HepG2 (cell line): ENCODE measurements around the gene COG4.
A peak's percentile ranks its signal among the peaks of the same experiment; 100 is the strongest.

Experiments
- CENPX ChIP-seq: sonication (generic); formaldehyde crosslinking; IDR thresholded peaks from 2 replicates; pipeline ENCODE4 v1.9.0; 2021; ENCODE audit warnings: mild to moderate bottlenecking, missing genetic modification reagents, moderate library complexity
- PAWR ChIP-seq: sonication (generic); formaldehyde crosslinking; IDR thresholded peaks from 2 replicates; pipeline ENCODE4 v1.4.0; 2020; ENCODE audit warnings: missing genetic modification reagents, mild to moderate bottlenecking, borderline replicate concordance
- RBM39 ChIP-seq: fragments of 200-400 bp; formaldehyde crosslinking; IDR thresholded peaks from one replicate; pipeline ENCODE4 v1.6.1; 2018; ENCODE audit warnings: antibody characterized with exemption, mild to moderate bottlenecking, low read depth, low read length; ENCODE audit not compliant: poor library complexity, severe bottlenecking
- SMAD1 ChIP-seq: sonication (generic); formaldehyde crosslinking; IDR thresholded peaks from 2 replicates; pipeline ENCODE4 v1.4.0; 2020; ENCODE audit warnings: missing genetic modification reagents, low read depth, mild to moderate bottlenecking, borderline replicate concordance
- SYNCRIP ChIP-seq: fragments of 200-400 bp; formaldehyde crosslinking; IDR thresholded peaks from 2 replicates; pipeline ENCODE4 v1.6.1; 2018; ENCODE audit warnings: mild to moderate bottlenecking, low read depth, low read length; ENCODE audit not compliant: insufficient read depth
- YY1 ChIP-seq: IDR thresholded peaks from 2 replicates; pipeline ENCODE4 v1.6.1; 2011; ENCODE audit warnings: low read length, low read depth, moderate library complexity, mild to moderate bottlenecking; ENCODE audit not compliant: insufficient read depth, insufficient replicate concordance
- ZNF841 ChIP-seq: sonication (generic); formaldehyde crosslinking; IDR thresholded peaks from 2 replicates; pipeline ENCODE4 v1.8.1; 2023; ENCODE audit warnings: missing genetic modification reagents, borderline replicate concordance
- TF ChIP-seq, protein P1 (sequence below): sonication (generic); formaldehyde crosslinking; IDR thresholded peaks from 2 replicates; pipeline ENCODE4 v1.5.0; 2020; ENCODE audit warnings: mild to moderate bottlenecking, missing genetic modification reagents, moderate library complexity

DNA sequence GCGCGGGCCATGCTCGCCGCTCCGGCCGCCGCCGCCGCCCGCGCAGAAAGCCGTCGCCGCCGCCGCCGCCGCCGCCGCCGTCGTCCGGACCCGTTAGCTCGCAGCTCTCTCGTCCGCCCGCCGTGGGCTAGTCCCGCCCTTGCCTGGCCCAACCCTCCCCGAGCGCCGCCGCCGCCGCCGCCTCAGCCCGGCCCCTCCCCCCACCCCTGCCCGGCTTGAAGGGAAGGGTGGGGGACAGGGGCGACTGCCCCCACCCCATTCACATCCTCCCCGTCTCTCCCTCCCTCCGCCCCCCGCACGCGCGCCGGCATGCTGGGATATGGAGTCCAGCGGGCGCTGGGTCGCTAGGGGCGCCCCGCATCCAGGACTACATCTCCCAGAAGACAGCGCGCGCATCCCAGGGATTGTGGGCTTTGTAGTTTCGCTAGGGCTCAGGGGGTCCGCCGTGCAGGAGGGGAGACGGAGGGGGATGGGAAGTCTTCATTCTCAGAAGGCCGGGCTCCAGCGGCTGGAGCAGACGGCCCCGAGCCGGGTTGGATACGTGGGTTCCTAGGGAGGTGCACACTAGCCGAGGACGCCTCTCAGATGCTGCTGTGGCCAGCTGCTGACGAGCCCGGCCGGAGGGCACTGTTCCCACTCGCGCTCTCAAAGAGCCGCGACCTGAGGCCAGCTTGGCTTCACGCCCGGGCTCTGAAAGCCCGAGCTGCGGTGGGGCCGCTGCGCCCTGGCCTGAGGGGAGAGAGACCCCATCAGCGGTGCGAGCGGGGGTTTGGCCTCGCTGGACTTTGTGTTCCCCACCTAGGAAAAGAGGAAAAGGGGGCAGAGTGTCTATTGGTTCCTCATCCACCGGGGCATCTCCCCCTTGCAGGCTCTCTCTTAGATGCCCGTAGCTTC, 84.1 kb downstream of the COG4 start, which contains the start of gene ST3GAL2:
- TF ChIP-seq, protein P1, sequence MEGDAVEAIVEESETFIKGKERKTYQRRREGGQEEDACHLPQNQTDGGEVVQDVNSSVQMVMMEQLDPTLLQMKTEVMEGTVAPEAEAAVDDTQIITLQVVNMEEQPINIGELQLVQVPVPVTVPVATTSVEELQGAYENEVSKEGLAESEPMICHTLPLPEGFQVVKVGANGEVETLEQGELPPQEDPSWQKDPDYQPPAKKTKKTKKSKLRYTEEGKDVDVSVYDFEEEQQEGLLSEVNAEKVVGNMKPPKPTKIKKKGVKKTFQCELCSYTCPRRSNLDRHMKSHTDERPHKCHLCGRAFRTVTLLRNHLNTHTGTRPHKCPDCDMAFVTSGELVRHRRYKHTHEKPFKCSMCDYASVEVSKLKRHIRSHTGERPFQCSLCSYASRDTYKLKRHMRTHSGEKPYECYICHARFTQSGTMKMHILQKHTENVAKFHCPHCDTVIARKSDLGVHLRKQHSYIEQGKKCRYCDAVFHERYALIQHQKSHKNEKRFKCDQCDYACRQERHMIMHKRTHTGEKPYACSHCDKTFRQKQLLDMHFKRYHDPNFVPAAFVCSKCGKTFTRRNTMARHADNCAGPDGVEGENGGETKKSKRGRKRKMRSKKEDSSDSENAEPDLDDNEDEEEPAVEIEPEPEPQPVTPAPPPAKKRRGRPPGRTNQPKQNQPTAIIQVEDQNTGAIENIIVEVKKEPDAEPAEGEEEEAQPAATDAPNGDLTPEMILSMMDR (CRISPR knock-in tag) = peak; percentile 27
- TF ChIP-seq CENPX (CRISPR knock-in tag) (no peak), ZNF841 (CRISPR knock-in tag) (no peak), YY1 (peak; percentile 84), SMAD1 (CRISPR knock-in tag) (no peak), SYNCRIP (no peak), RBM39 (peak; percentile 93), PAWR (CRISPR knock-in tag) (no peak)
